ENCODE measurements around the gene CLEC16A.
A peak's percentile ranks its signal among the peaks of the same experiment; 100 is the strongest.

The CLEC16A gene

GRCh38 chr16:11145173-11145818 lies 200.9 kb downstream of the CLEC16A start:
- peak in 1 of 3 experiments; percentile 29 for DNase-seq

GRCh38 chr16:11145819-11146211 lies 201.5 kb downstream of the CLEC16A start:
- DNase-seq = no peak

- DNase-seq = no peak
These were observed 202.8 kb downstream of the CLEC16A start for GRCh38 chr16:11147033-11147753.

- DNase-seq = no peak
These were observed 203.5 kb downstream of the CLEC16A start for GRCh38 chr16:11147754-11148444.

- no peak for DNase-seq
These were observed 204.8 kb downstream of the CLEC16A start for GRCh38 chr16:11149011-11149616.

- DNase-seq = no peak
These were observed 205.8 kb downstream of the CLEC16A start for GRCh38 chr16:11150190-11150589.

GRCh38 chr16:11151156-11151884 lies 207.0 kb downstream of the CLEC16A start:
- peak in 2 of 3 experiments; percentile 13 to 45 for DNase-seq

- DNase-seq = peak in 2 of 3 experiments; percentile 62 to 81
These were observed 207.7 kb downstream of the CLEC16A start for GRCh38 chr16:11151885-11152629.

GRCh38 chr16:11152677-11153331 lies 208.4 kb downstream of the CLEC16A start:
- DNase-seq = peak in 2 of 3 experiments; percentile 37 to 62

GRCh38 chr16:11155284-11155806 lies 211.0 kb downstream of the CLEC16A start:
- DNase-seq = no peak

- DNase-seq = no peak
These were observed 212.0 kb downstream of the CLEC16A start for GRCh38 chr16:11156401-11156800.

- DNase-seq = no peak
These were observed 212.8 kb downstream of the CLEC16A start for GRCh38 chr16:11157143-11157542.

- DNase-seq = no peak
These were observed 213.7 kb downstream of the CLEC16A start for GRCh38 chr16:11158018-11158417.

GRCh38 chr16:11159282-11159681 lies 214.9 kb downstream of the CLEC16A start:
- no peak for DNase-seq

- DNase-seq = no peak
These were observed 216.3 kb downstream of the CLEC16A start for GRCh38 chr16:11160676-11161115.

GRCh38 chr16:11161439-11161838 lies 217.1 kb downstream of the CLEC16A start:
- DNase-seq = no peak

GRCh38 chr16:11161974-11162373 lies 217.6 kb downstream of the CLEC16A start:
- no peak for DNase-seq

- no peak for DNase-seq
These were observed 218.4 kb downstream of the CLEC16A start for GRCh38 chr16:11162586-11163268.

GRCh38 chr16:11163761-11164261 lies 219.4 kb downstream of the CLEC16A start:
- no peak for DNase-seq
